K562 (cell line): ENCODE measurements around the gene KAT14. TPM values are rescaled to one million over a fixed set of nuclear protein-coding genes. Genes with fewer than 3 reads are reported as not detected.
"Not testable (repeated sequence)": the region's sequence is repeated elsewhere in the genome, so short reads cannot be mapped to it uniquely, and the experiment has no call there.

ENCODE experiments used
- ATAC-seq: fragments of 200-7000 bp; cut with Tn5 transposase; 3 replicates; pipeline ENCODE4 v1.9.1; 2020; ENCODE audit warnings: moderate library complexity
- BruUV-seq: library from RNA; stranded (reverse); fragments of 400-500 nt; replicated peaks from 2 replicates; lab custom pipeline; 2021; lab: Mats Ljungman, UMichigan
- CTCF ChIA-PET: fragments of 300-600 bp; formaldehyde crosslinking; extraction: SDS; loops from one replicate; lab custom pipeline; 2021; ENCODE audit warnings: low intra/inter-chr PET ratio; lab: Yijun Ruan, JAX
- POLR2A ChIA-PET: fragments of 300-600, 350-650 bp; sonication (Branson Sonifier 250); formaldehyde crosslinking; extraction: SDS; loops from one replicate; lab custom pipeline; 2021; ENCODE audit warnings: antibody characterized with exemption, inconsistent platforms; lab: Yijun Ruan, JAX
- DNase-seq, 4 experiments: peaks; one replicate each; pipeline versions ENCODE4 v3.0.0 to v3.0.0-alpha.2; 2011 to 2018; ENCODE audit warnings: low spot score in 3 of 4, mixed read lengths in 3 of 4; ENCODE audit errors: extremely low read depth in 1 of 4
- FAIRE-seq: peaks from 2 replicates; lab custom pipeline; 2011; peaks lifted over from hg19 to GRCh38; lab: Jason Lieb, UNC
- H2AFZ ChIP-seq: 2 replicates; pipeline ENCODE4 v1.6.0; 2011; ENCODE audit warnings: low read depth, low read length, control low read depth, inconsistent platforms
- H3K27ac ChIP-seq: fragments of 200-600 bp; 3 replicates; pipeline ENCODE4 v1.8.0; 2011; ENCODE audit warnings: low read depth, mild to moderate bottlenecking, control low read depth, inconsistent platforms, low read length, moderate library complexity, mixed read lengths; ENCODE audit errors: extremely low read depth
- H3K27me3 ChIP-seq, 2 experiments: fragments of 300-600 bp in 1 of 2; 2 replicates in 1 of 2; 3 replicates in 1 of 2; pipeline versions ENCODE4 v1.6.0 to v1.8.0; 2011; ENCODE audit warnings: inconsistent platforms in 2 of 2, low read length in 2 of 2, mild to moderate bottlenecking in 1 of 2, mixed read lengths in 1 of 2, moderate library complexity in 1 of 2; ENCODE audit not compliant: control insufficient read depth in 2 of 2, insufficient read depth in 2 of 2
- H3K36me3 ChIP-seq: fragments of 300-600 bp; 3 replicates; pipeline ENCODE4 v1.8.0; 2011; ENCODE audit warnings: mild to moderate bottlenecking, low read length, inconsistent platforms; ENCODE audit not compliant: control insufficient read depth, insufficient read depth
- H3K4me1 ChIP-seq, 2 experiments: fragments of 200-600 bp in 1 of 2; replicated peaks in 1 of 2; 2 replicates in 1 of 2; 3 replicates in 1 of 2; pipeline versions ENCODE4 v1.5.1 to v1.8.0; 2011; ENCODE audit warnings: inconsistent platforms in 2 of 2, low read length in 2 of 2, mild to moderate bottlenecking in 1 of 2, mixed read lengths in 1 of 2, moderate library complexity in 1 of 2; ENCODE audit not compliant: control insufficient read depth in 2 of 2, insufficient read depth in 2 of 2
- H3K4me2 ChIP-seq: 2 replicates; pipeline ENCODE4 v1.6.1; 2011; ENCODE audit warnings: low read length, control low read depth, inconsistent platforms, mixed read lengths; ENCODE audit not compliant: insufficient read depth
- H3K4me3 ChIP-seq: fragments of 200-600 bp; sonication (generic), shearing (Covaris generic); 2 replicates; pipeline ENCODE4 v1.5.1; 2016; ENCODE audit warnings: control low read depth, inconsistent platforms
- H3K79me2 ChIP-seq: fragments of 200-600 bp; 3 replicates; pipeline ENCODE4 v1.8.0; 2011; ENCODE audit warnings: low read length, inconsistent platforms; ENCODE audit not compliant: control insufficient read depth, insufficient read depth
- H3K9ac ChIP-seq, 2 experiments: 2 replicates each; pipeline versions ENCODE4 v1.6.0 to v1.6.1; 2011; ENCODE audit warnings: low read depth in 2 of 2, low read length in 2 of 2, control low read depth in 1 of 2, inconsistent platforms in 1 of 2, mild to moderate bottlenecking in 1 of 2, mixed read lengths in 1 of 2; ENCODE audit not compliant: insufficient read depth in 1 of 2
- H3K9me1 ChIP-seq: one replicate; pipeline ENCODE4 v1.6.0; 2011; ENCODE audit warnings: inconsistent platforms, mild to moderate bottlenecking, low read length, moderate library complexity; ENCODE audit not compliant: control insufficient read depth, insufficient read depth
- H3K9me3 ChIP-seq: replicated peaks from 2 replicates; pipeline ENCODE4 v1.5.1; 2011; ENCODE audit warnings: low read depth, low read length, inconsistent platforms; ENCODE audit not compliant: control insufficient read depth, insufficient read depth
- H4K20me1 ChIP-seq: replicated peaks from 2 replicates; pipeline ENCODE4 v1.6.1; 2011; ENCODE audit warnings: low read length, inconsistent platforms, mixed read lengths; ENCODE audit not compliant: control insufficient read depth, insufficient read depth
- CREM ChIP-seq: IDR thresholded peaks from 2 replicates; pipeline ENCODE4 v1.6.1; 2014; ENCODE audit warnings: antibody characterized with exemption, low read depth
- NCOR1 ChIP-seq: fragments of 450-650 bp; IDR thresholded peaks from 2 replicates; pipeline ENCODE4 v1.6.1; 2016; ENCODE audit warnings: mild to moderate bottlenecking, moderate library complexity
- PTTG1 ChIP-seq: fragments of 450-650 bp; IDR thresholded peaks from 2 replicates; pipeline ENCODE4 v1.6.1; 2016; ENCODE audit warnings: low read depth, mild to moderate bottlenecking, missing genetic modification characterization, missing compliant biosample characterization
- STAT5A ChIP-seq: IDR thresholded peaks from 2 replicates; pipeline ENCODE4 v1.6.1; 2012; ENCODE audit warnings: low read length, inconsistent platforms, borderline replicate concordance
- ZNF217 ChIP-seq: sonication (generic); formaldehyde crosslinking; IDR thresholded peaks from 2 replicates; pipeline ENCODE4 v1.8.0; 2022; ENCODE audit warnings: mild to moderate bottlenecking, missing genetic modification reagents
- ZNF274 ChIP-seq: IDR thresholded peaks from 2 replicates; pipeline ENCODE4 v1.6.1; 2011; ENCODE audit warnings: low read depth, mild to moderate bottlenecking, low read length, moderate library complexity, borderline replicate concordance
- ZNF347 ChIP-seq: fragments of 450-650 bp; formaldehyde crosslinking; IDR thresholded peaks from 2 replicates; pipeline ENCODE4 v1.4.0; 2020; ENCODE audit warnings: low read depth, mild to moderate bottlenecking, moderate library complexity
- ZNF518B ChIP-seq: fragments of 250-450 bp; sonication (Bioruptor Pico); IDR thresholded peaks from 2 replicates; pipeline ENCODE4 v1.5.0; 2021; ENCODE audit warnings: mild to moderate bottlenecking, moderate library complexity
- ZNF707 ChIP-seq: fragments of 250-450 bp; sonication (Bioruptor Pico); conservative IDR thresholded peaks from 2 replicates; pipeline ENCODE4 v1.8.0; 2022; ENCODE audit warnings: inconsistent platforms, mild to moderate bottlenecking, moderate library complexity
- WGBS: fragments of 100-300 bp; shearing (Covaris generic); methylation state at CpG from one replicate; pipeline ENCODE4 v1.1.6; 2016; ENCODE audit warnings: low coverage, mixed read lengths; ENCODE audit not compliant: insufficient coverage; ENCODE audit errors: missing lambda C conversion rate; 5-methylcytosine and 5-hydroxymethylcytosine counted together
- in situ Hi-C: fragments of 300-500 bp; cut with MboI; formaldehyde crosslinking; loops from 4 replicates; pipeline ENCODE4 v1.15.0; 2018; ENCODE audit warnings: inconsistent platforms, mixed read lengths
- intact Hi-C: fragments of 100-400 bp; cut with micrococcal nuclease; formaldehyde crosslinking; loops from 2 replicates; pipeline ENCODE4 v1.14.2; 2022
- polyA plus RNA-seq, 8 experiments: library from polyadenylated mRNA; depleted of rRNA in 4 of 8; stranded (reverse) in 5 of 8; unstranded in 3 of 8; fragments of >200 nt; fragmentation: Nextera tagmentation in 2 of 8; fragmentation: Illumina TruSeq in 1 of 8; extraction: Ambion mirVana in 2 of 8; extraction: Trizol in 1 of 8; gene quantifications; 2 replicates each; pipeline versions ENCODE4 v1.2.1 to v1.2.3, GENCODE V29; 2011 to 2014; ENCODE audit warnings: inconsistent platforms in 1 of 8, missing spikeins in 1 of 8
- total RNA-seq, 7 experiments: library from RNA; depleted of rRNA in 6 of 7; stranded (reverse); fragments of >200 nt in 6 of 7; fragmentation: Illumina TruSeq in 2 of 7; extraction: Trizol in 2 of 7; gene quantifications; 2 replicates each; pipeline versions ENCODE4 v1.2.1 to v1.2.3, GENCODE V29; 2011 to 2021; ENCODE audit warnings: low replicate concordance in 1 of 7
- TF ChIP-seq, protein P1 (sequence below): fragments of 150-350 bp; IDR thresholded peaks from 2 replicates; pipeline ENCODE4 v1.6.1; 2014; ENCODE audit warnings: low read depth, mild to moderate bottlenecking, low read length, borderline replicate concordance

Gene KAT14
- total and polyA plus RNA-seq, 9 of the 15 experiments (the other 6 are each of a cell fraction or from before 2014, with no cell fraction given), result 1.7 to 7.2 (median 5.6) TPM

- CTCF ChIA-PET, intact Hi-C loops, ATAC-seq, POLR2A ChIA-PET, H3K27me3 ChIP-seq, H3K4me1 ChIP-seq, H2AFZ ChIP-seq, H3K36me3 ChIP-seq, H3K9ac ChIP-seq, H3K9me3 ChIP-seq, H4K20me1 ChIP-seq, FAIRE-seq, H3K9me1 ChIP-seq, H3K79me2 ChIP-seq, H3K4me3 ChIP-seq, DNase-seq, H3K4me2 ChIP-seq, in situ Hi-C loops, BruUV-seq, H3K27ac ChIP-seq: not testable (repeated sequence)
- peak; percentile 94 for TF ChIP-seq ZNF707 (CRISPR knock-in tag)
These were observed 42.7 kb downstream of the KAT14 start for GRCh38 chr20:18180366-18180765.

GRCh38 chr20:18180815-18181214 is 43.2 kb downstream of the KAT14 start:
- no peak overlapping the region for H3K27ac ChIP-seq
- no CpG with 5 or more reads among the region's 1 CpG for WGBS
- H3K79me2 ChIP-seq, result no peaks in the 10 kb centered on the region
- no peaks in the 10 kb centered on the region for H3K27me3 ChIP-seq
- FAIRE-seq, result no peak
- 0 out of 2 replicates have a peak, but pooled peaks cover 1% of the 10 kb centered on the region for H3K9me3 ChIP-seq
- H3K4me2 ChIP-seq, result no peak overlapping the region
- in situ Hi-C loops (no loop called here), intact Hi-C loops (no loop called here)
- ChIA-PET POLR2A (interaction anchor here (0.6 kb wide), 1 partner anchor 58 kb away, joined by 3 read pairs; no protein-coding TSS in a partner anchor), CTCF (no interaction called here)
- H3K4me3 ChIP-seq, result no peak overlapping the region
- no peak for ATAC-seq
- H3K9ac ChIP-seq, result no peak overlapping the region
- H3K9me1 ChIP-seq, result no peaks in the 10 kb centered on the region
- no peak overlapping the region for H2AFZ ChIP-seq
- no peak for DNase-seq
- BruUV-seq, result no TSS peak
- H3K4me1 ChIP-seq, result peaks cover 0 to 2% of the 10 kb centered on the region in 2 experiments; a peak in 2 of 5 replicates
- peaks cover 2% of the 10 kb centered on the region; the same call in 1 of the 3 replicates for H3K36me3 ChIP-seq
- H4K20me1 ChIP-seq, result no peaks in the 10 kb centered on the region
- TF ChIP-seq PTTG1 (tag) (no peak), ZNF347 (CRISPR knock-in tag) (no peak), ZNF274 (no peak), NCOR1 (no peak), ZNF217 (CRISPR knock-in tag) (no peak), CREM (no peak), ZNF518B (CRISPR knock-in tag) (no peak), STAT5A (no peak)
- TF ChIP-seq, protein P1, sequence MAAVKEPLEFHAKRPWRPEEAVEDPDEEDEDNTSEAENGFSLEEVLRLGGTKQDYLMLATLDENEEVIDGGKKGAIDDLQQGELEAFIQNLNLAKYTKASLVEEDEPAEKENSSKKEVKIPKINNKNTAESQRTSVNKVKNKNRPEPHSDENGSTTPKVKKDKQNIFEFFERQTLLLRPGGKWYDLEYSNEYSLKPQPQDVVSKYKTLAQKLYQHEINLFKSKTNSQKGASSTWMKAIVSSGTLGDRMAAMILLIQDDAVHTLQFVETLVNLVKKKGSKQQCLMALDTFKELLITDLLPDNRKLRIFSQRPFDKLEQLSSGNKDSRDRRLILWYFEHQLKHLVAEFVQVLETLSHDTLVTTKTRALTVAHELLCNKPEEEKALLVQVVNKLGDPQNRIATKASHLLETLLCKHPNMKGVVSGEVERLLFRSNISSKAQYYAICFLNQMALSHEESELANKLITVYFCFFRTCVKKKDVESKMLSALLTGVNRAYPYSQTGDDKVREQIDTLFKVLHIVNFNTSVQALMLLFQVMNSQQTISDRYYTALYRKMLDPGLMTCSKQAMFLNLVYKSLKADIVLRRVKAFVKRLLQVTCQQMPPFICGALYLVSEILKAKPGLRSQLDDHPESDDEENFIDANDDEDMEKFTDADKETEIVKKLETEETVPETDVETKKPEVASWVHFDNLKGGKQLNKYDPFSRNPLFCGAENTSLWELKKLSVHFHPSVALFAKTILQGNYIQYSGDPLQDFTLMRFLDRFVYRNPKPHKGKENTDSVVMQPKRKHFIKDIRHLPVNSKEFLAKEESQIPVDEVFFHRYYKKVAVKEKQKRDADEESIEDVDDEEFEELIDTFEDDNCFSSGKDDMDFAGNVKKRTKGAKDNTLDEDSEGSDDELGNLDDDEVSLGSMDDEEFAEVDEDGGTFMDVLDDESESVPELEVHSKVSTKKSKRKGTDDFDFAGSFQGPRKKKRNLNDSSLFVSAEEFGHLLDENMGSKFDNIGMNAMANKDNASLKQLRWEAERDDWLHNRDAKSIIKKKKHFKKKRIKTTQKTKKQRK, result no peak
